ENCODE measurements around the gene MGAT5.

Gene MGAT5

GRCh38 chr2:134257965-134258683 lies 4.3 kb downstream of the MGAT5 start:
- no peak for DNase-seq

GRCh38 chr2:134258684-134259388 lies 5.0 kb downstream of the MGAT5 start:
- DNase-seq = no peak

- DNase-seq = no peak
Measured at GRCh38 chr2:134259571-134259970, 5.7 kb downstream of the MGAT5 start.

GRCh38 chr2:134259994-134260393 lies 6.1 kb downstream of the MGAT5 start:
- no peak for DNase-seq

GRCh38 chr2:134260713-134261112 lies 6.8 kb downstream of the MGAT5 start:
- DNase-seq = peak; percentile 84

- no peak for DNase-seq
Measured at GRCh38 chr2:134261398-134262131, 7.7 kb downstream of the MGAT5 start.

- no peak for DNase-seq
Measured at GRCh38 chr2:134262684-134263083, 8.8 kb downstream of the MGAT5 start.

- no peak for DNase-seq
Measured at GRCh38 chr2:134268265-134268664, 14.4 kb downstream of the MGAT5 start.

- no peak for DNase-seq
Measured at GRCh38 chr2:134269230-134269629, 15.4 kb downstream of the MGAT5 start.

- DNase-seq = no peak
Measured at GRCh38 chr2:134269972-134270735, 16.3 kb downstream of the MGAT5 start.

- DNase-seq = no peak
Measured at GRCh38 chr2:134271758-134272157, 17.9 kb downstream of the MGAT5 start.

GRCh38 chr2:134272806-134273205 lies 18.9 kb downstream of the MGAT5 start:
- DNase-seq = no peak

GRCh38 chr2:134273256-134273983 lies 19.5 kb downstream of the MGAT5 start:
- DNase-seq = no peak

- no peak for DNase-seq
Measured at GRCh38 chr2:134274121-134274520, 20.2 kb downstream of the MGAT5 start.

GRCh38 chr2:134275058-134275862 lies 21.4 kb downstream of the MGAT5 start:
- DNase-seq = no peak

GRCh38 chr2:134276381-134277172 lies 22.7 kb downstream of the MGAT5 start:
- no peak for DNase-seq

GRCh38 chr2:134277223-134277622 lies 23.4 kb downstream of the MGAT5 start:
- no peak for DNase-seq

GRCh38 chr2:134278553-134278952 lies 24.7 kb downstream of the MGAT5 start:
- no peak for DNase-seq

GRCh38 chr2:134279417-134279816 lies 25.5 kb downstream of the MGAT5 start:
- no peak for DNase-seq

- no peak for DNase-seq
Measured at GRCh38 chr2:134280231-134280630, 26.4 kb downstream of the MGAT5 start.

- DNase-seq = no peak
Measured at GRCh38 chr2:134280726-134281125, 26.9 kb downstream of the MGAT5 start.
